HG03196 (cell line): ENCODE results near the gene ZEB2.

Experiments
- ATAC-seq: cut with Tn5 transposase; IDR thresholded peaks from one replicate; pipeline ENCODE4 v1.9.1; 2021; ENCODE audit not compliant: unreplicated experiment

The ZEB2 gene

GRCh38 chr2:144519934-144520731, at the start of gene ZEB2:
Gene ZEB2 (minus strand): TSS chr2:144520119. CDS start chr2:144517350, 2,769 bp downstream.
- ATAC-seq: no peak

DNA sequence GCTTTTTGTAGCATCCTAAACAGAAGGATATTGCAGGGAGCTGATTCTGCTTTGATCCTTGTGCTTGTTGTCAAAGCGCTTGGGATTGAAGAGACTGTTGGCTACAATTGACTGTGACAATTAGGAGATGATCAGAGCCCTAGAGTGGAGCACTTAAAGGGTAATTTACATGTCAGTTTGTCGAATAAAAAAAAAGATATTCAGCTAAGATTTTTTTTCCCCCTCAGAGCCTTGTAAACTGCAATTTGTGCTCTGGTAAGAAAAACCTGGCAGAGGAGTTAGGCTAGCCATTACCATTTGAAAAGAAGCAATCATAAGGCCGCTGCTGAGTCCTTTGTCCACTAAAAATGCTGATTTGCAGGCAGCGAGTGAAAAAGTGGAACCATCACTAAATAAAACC, 47.8 kb upstream of the ZEB2 start:
- no peak for ATAC-seq

GRCh38 chr2:144566448-144566847, 46.5 kb upstream of the ZEB2 start:
- no peak for ATAC-seq

DNA sequence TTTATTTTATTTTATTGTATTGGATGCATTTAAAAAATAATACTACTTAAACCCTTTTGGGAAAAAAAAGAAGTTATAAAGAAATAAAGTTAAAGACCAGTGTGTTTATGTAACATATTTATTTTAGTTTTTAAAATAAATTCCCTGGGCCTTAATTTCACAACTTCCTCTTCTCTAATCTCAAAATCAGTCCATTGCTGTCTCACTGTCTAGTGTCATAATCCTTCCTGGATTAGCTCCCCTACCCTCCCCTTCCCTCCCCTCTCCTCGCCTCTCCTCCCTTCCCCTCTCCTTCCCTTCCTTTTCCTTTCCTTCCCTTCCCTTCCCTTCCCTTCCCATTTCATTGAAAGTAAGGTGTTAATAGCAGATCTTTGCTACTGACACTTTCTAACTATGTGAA, 40.3 kb upstream of the ZEB2 start:
- ATAC-seq: no peak

DNA sequence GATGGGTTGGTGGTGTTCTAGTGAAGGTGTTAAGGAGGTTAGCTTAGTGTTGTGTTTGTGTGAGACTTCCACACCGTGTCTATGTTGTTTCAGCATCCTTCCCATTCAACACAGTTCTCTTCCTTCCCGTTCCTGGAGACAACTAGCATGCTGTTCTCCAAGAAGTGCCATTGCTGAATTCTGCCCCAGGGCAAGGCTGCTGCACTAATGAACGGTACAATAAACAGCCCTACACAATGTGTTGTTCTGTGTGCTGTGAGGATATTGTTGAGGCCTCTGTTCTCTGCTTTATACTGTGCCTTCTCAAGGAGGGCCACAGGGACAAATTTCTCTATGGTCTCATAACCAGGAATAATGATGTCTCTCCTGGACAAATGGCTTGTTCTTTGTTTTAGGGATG, 39.8 kb upstream of the ZEB2 start:
- no peak for ATAC-seq

GRCh38 chr2:144559242-144559641, 39.3 kb upstream of the ZEB2 start:
- ATAC-seq: no peak

DNA sequence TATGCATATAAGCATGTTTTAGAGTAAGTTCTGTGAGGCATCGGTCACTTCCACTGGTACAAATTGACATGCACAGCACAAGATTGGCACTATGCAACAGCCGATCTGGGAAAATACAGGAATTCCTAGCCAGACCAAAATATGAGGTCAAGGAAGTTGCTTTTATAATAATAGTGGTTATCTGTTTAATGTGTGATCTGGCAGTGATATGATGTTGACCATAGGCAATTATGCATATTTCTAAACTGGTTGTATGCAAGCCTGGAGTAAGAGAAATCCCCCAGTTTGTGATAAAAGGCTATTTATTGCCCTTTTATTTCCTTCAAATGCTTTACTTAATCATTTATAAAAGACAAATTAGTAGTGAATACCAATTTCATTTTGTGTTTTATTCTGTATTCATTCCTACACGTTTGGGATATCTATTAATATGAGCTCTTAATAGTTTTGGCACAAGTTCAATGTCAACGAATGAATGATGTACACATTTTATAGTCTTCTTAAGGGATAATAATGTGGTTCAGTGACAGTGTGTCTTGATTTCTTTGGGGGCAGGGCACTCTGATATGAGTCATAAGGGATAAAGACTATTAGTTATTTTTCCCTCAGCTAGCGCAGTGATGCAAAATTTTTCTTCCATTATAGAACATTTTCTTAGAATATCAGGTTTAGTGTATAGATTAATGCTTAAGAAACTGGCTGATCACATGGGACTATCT, 34.7 kb upstream of the ZEB2 start:
- ATAC-seq: no peak

GRCh38 chr2:144553379-144553778, 33.5 kb upstream of the ZEB2 start:
- ATAC-seq: no peak

DNA sequence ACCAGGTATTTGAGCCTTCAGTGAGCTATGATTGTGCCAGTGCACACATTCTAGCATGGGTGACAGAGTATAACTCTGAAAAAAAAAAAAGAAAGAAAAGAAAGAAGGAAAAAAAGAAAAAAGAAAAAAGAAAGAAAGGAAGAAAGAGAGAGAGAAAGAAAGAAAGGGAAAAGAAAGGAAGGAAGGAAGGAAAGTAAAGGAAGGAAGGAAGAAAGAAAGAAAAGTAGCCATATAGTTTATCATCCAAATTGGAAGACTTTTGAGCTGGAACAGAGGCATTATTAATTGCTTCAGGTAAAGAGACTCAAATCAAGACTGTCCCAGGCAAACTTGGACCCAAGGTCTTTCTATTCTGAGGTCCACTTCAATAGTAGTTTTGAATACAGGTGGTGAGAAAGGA, 32.9 kb upstream of the ZEB2 start:
- no peak for ATAC-seq

GRCh38 chr2:144550911-144551310, 31.0 kb upstream of the ZEB2 start:
- no peak for ATAC-seq

- ATAC-seq: no peak
These were observed 30.2 kb upstream of the ZEB2 start for GRCh38 chr2:144550084-144550483.

GRCh38 chr2:144548532-144549191, 28.7 kb upstream of the ZEB2 start:
- ATAC-seq: peak; percentile 64

DNA sequence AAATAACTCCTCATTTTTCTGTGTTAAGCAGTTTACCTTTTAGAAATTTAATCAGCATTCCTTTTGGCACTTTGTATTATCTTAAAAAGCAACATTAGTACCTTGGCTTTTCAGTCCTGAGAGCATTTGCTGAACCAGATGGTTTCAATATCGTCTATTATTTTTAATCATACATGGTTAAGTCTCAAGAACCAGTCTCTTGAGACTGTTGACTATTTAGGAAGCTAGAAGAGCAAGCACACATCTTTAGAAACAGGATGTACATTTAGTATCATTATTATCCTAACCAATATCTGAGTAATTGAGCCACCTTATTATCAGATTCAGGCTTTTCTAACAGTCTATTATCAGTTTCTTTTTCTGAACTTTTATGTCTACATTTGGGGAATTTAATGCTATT, 28.2 kb upstream of the ZEB2 start:
- no peak for ATAC-seq

DNA sequence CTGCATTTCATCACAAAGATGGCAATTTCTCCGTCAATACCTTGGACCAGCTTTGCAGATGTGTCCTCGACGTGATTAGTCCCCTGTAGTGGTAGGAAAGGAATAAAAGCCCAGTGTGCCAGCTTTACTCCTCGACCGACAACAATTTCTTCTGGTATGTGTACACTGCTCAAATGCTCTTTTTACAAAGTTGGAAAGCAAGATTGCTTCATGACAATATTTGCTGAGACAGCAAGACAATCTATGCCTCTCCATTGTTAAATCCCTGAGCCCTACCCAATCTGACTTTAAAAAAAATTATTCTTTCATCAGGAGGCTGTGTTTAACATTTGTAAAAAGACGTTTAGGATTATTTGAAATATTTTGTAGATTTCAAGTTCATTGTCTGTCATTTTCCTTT, 27.6 kb upstream of the ZEB2 start:
- ATAC-seq: no peak

DNA sequence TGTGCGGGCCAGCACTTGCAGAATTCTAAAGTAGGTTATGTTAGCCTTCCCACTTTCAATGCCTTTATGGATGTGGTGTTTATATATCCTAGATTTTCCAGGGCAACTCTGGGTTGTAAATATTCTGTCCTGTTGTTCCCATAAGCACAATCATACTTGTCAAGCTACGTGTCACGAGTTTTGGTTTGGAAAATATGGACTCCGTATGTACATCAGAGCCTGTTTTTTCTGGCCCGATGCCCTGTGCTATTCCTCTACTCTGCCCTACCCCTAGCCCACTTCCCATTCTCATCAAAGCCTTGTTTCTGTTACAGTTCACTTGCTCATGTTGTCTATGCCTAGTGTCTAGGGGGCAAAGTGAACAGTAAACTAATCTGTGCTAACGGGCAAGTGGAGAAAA, 27.0 kb upstream of the ZEB2 start:
- no peak for ATAC-seq

DNA sequence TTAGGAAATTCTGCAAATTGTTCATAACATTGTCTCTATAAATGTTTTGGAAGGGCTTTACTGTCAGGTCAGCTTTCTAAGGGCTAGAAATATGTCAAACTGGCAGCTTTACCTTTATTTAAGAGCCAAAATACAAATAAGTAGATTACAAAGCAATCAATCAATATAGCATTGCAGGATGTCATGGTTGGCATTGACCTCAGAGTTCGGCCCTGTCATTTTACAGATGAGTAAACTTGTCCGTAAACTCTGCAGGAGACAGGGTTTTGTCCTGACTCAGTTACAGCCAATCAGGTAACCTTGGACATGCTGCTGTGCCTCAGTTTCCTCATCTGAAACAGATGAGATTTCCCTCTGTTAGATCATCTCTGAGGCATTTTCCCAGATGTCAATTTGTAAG, 25.9 kb upstream of the ZEB2 start:
- ATAC-seq: no peak

DNA sequence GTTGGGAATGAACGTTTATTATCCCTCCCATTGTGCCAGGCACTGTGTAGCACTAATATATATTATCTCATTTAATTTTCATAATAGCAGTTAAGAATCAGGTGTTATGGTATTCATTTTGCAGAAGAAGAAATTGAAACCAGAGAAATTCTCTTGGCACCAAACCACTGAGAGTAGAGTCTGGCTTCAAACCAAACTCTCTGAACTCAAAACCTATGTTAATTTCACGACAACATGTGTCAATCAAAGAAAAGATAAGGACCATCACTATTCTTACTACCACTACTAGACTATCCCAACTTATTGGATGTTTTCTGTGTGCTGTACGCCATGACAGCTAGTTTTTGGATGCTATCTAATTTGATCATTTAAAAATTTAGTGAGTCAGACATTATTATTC, 24.1 kb upstream of the ZEB2 start:
- no peak for ATAC-seq

GRCh38 chr2:144541396-144541795, 21.5 kb upstream of the ZEB2 start:
- ATAC-seq: no peak

- no peak for ATAC-seq
These were observed 19.4 kb upstream of the ZEB2 start for GRCh38 chr2:144539289-144539782.

GRCh38 chr2:144535300-144535699, 15.4 kb upstream of the ZEB2 start:
- no peak for ATAC-seq

DNA sequence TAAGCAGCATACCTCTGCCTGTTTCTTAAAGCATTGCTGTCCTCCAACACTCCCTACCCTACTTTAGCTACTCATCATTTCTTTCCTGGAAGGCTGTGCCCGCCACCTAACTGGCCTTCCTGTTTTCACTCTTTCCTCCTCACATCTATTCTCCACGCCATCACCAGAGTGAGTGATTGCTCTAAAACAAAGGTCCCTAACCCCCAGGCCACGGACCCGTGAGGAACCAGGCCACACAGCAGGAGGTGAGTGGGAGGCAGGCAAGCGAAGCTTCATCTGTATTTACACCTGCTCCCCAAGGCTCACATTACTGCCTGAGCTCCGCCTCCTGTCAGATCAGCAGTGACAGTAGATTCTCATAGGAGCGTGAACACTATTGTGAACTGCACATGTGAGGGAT, 13.3 kb upstream of the ZEB2 start:
- no peak for ATAC-seq

DNA sequence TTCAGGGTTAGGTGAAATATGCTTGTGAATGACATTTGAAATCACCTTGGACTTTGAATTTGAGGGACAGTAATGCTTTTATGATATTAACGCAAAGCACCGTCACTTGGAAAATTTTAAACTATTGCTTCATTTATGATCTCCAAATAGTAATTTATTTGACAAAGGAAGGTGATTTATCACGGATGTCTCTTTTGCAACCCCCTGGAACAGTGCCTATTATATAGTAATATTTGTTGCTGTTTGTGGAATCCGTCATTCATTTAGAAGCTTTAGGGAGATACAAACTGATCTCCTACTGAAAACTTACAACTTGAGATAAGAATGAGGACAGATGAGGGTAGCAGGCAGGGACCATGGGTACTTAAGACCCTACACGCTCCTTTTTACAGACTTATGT, 10.7 kb upstream of the ZEB2 start:
- ATAC-seq: no peak
